Upper lobe of left lung (tissue), 6 donors: ENCODE data around the gene AFTPH. TPM values are rescaled to one million over a fixed set of nuclear protein-coding genes. Genes with fewer than 3 reads are reported as not detected.

Experiments used
- ATAC-seq, 2 donors: fragments of 200-7000 bp; cut with Tn5 transposase; one replicate each; pipeline ENCODE4 v1.9.1; 2022; ENCODE audit warnings: mild to moderate bottlenecking in 2 of 2, moderate library complexity in 2 of 2; ENCODE audit not compliant: low FRiP score in 2 of 2
- DNase-seq, 2 donors: peaks; one replicate each; pipeline ENCODE4 v3.0.0-alpha.2; 2019 to 2020
- H3K27ac ChIP-seq, 4 donors: fragments of 200-600 bp; sonication (generic); one replicate each; pipeline ENCODE4 v1.5.1; 2016 to 2019
- H3K27me3 ChIP-seq, 4 donors: fragments of 200-600 bp; sonication (generic); one replicate each; pipeline ENCODE4 v1.5.1; 2017 to 2019
- H3K36me3 ChIP-seq, 4 donors: fragments of 200-600 bp; sonication (generic); one replicate each; pipeline ENCODE4 v1.5.1; 2016 to 2019
- H3K4me1 ChIP-seq, 4 donors: fragments of 200-600 bp; sonication (generic); one replicate each; pipeline ENCODE4 v1.5.1; 2018 to 2019
- H3K4me3 ChIP-seq, 4 donors: fragments of 200-600 bp; sonication (generic); one replicate each; pipeline ENCODE4 v1.5.1; 2017 to 2019; ENCODE audit warnings: mild to moderate bottlenecking in 2 of 4, moderate library complexity in 1 of 4
- H3K9me3 ChIP-seq, 4 donors: fragments of 200-600 bp; sonication (generic); one replicate each; pipeline ENCODE4 v1.5.1; 2018 to 2019
- EP300 ChIP-seq, 4 donors: sonication (generic); formaldehyde crosslinking; IDR thresholded peaks; one replicate each; pipeline ENCODE4 v1.5.1; 2017; ENCODE audit warnings: antibody characterized with exemption in 4 of 4, control low read depth in 2 of 4
- POLR2A ChIP-seq, 4 donors: fragments of 450-650 bp; IDR thresholded peaks; one replicate each; pipeline ENCODE4 v1.5.1; 2016 to 2017; ENCODE audit warnings: antibody characterized with exemption in 4 of 4, mild to moderate bottlenecking in 2 of 4
- POLR2AphosphoS5 ChIP-seq, 2 donors: sonication (generic); formaldehyde crosslinking; IDR thresholded peaks; one replicate each; pipeline ENCODE4 v1.5.1; 2017; ENCODE audit warnings: antibody characterized with exemption in 2 of 2
- WGBS, 2 donors: methylation state at CpG; one replicate each; pipeline ENCODE4 v1.1.5; 2017 to 2018; 5-methylcytosine and 5-hydroxymethylcytosine counted together
- total RNA-seq, 6 donors: library from RNA; depleted of rRNA in 4 of 6; stranded (reverse); fragments of >200 nt in 4 of 6; gene quantifications; one replicate each; pipeline versions ENCODE4 v1.1.0 to v1.2.1, GENCODE V29; 2016 to 2021
- TF ChIP-seq, protein P1 (sequence below), 6 experiments: fragments of 450-650 bp in 4 of 6; fragments of 200-600 bp in 2 of 6; sonication (generic) in 2 of 6; IDR thresholded peaks; one replicate each; pipeline ENCODE4 v1.5.1; 2016 to 2019; ENCODE audit warnings: antibody characterized with exemption in 6 of 6
- donor health status: DM: no; HTN: no; CAD: no; lungs with moderate emphysema.
- donor health status: DM: no; HTN: yes; CAD: no; lungs with severe emphysema.

AFTPH gene
- total RNA-seq, 6 donors from 2014 or later = 21.5 to 72.9 (median 35.4) TPM

DNA sequence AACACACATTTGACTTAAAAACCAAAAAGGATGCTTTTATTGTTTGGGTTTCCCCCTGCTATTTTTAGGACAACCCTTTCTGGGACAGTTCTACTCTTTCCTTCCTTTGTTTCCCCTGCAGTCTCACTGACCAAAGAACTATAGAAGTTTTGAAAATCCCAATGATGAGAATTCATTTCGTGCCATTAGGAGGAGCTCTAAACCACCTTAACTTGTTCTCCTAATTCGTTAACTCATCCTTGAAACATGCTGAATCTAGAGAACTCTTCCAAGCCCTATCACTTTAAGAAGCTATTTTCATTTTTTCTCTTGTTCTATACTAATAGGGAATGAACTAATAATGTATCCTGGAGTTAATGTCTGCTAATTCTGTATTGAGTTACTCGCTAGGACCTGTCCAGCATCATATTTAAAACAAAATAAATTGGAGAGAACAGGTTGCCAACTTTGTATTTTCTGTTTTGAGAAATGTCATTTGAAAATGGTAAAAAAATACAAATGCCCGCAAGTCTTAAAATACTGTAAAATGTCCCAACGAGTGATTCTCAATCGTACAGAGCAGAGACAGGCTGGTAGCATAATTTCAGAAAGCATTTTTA, 62.9 kb downstream of the AFTPH start:
- Histone ChIP-seq H3K9me3 (no peaks in the 10 kb centered on the region), H3K36me3 (peaks cover under 1 to 70% (median 21%) of the 10 kb centered on the region in 4 donors), H3K27ac (no peak overlapping the region), H3K4me1 (peaks cover 0 to 6% (median 0%) of the 10 kb centered on the region in 4 donors), H3K27me3 (no peaks in the 10 kb centered on the region), H3K4me3 (no peak overlapping the region)
- TF ChIP-seq, protein P1, sequence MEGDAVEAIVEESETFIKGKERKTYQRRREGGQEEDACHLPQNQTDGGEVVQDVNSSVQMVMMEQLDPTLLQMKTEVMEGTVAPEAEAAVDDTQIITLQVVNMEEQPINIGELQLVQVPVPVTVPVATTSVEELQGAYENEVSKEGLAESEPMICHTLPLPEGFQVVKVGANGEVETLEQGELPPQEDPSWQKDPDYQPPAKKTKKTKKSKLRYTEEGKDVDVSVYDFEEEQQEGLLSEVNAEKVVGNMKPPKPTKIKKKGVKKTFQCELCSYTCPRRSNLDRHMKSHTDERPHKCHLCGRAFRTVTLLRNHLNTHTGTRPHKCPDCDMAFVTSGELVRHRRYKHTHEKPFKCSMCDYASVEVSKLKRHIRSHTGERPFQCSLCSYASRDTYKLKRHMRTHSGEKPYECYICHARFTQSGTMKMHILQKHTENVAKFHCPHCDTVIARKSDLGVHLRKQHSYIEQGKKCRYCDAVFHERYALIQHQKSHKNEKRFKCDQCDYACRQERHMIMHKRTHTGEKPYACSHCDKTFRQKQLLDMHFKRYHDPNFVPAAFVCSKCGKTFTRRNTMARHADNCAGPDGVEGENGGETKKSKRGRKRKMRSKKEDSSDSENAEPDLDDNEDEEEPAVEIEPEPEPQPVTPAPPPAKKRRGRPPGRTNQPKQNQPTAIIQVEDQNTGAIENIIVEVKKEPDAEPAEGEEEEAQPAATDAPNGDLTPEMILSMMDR (IDR thresholded peaks at IDR 0.05) = peak; percentile 28 to 58 (median 45)
- no peak for TF ChIP-seq POLR2A (IDR thresholded peaks at IDR 0.05)
- 58 to 65% methylated on average over 6 of the region's 6 CpGs for WGBS, 2 donors
- DNase-seq (no peak), ATAC-seq (peak in 1 of 2 donors; percentile 83)

DNA sequence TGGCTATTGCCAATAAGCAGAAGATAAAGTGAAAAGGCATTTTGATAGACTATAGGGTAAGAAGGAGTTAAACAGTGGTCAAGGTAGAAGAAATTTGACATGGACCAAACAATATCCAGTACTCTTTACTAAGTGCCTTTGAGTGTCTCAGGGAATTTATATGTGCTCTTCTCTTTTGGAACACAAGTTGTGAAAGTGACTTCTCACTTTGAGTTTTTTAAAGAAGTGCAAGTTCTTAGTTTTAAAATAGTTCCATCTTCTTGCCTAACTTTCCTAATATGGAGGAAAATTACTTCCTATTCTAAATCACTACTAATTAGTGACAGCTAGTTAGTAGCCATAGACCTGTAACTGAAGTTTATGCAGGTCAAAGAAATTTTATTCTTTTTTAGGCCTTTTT, 63.4 kb downstream of the AFTPH start:
- Histone ChIP-seq H3K4me1 (peaks cover 0 to 6% (median 0%) of the 10 kb centered on the region in 4 donors), H3K27ac (no peak overlapping the region), H3K4me3 (no peak overlapping the region), H3K9me3 (no peaks in the 10 kb centered on the region), H3K36me3 (peaks cover 6 to 71% (median 24%) of the 10 kb centered on the region in 4 donors), H3K27me3 (no peaks in the 10 kb centered on the region)
- ATAC-seq (no peak), DNase-seq (no peak)
- TF ChIP-seq EP300 (IDR thresholded peaks at IDR 0.05) = no peak
- no peak for TF ChIP-seq POLR2AphosphoS5 (IDR thresholded peaks at IDR 0.05)
- TF ChIP-seq, protein P1 (IDR thresholded peaks at IDR 0.05) = no peak
- TF ChIP-seq POLR2A (IDR thresholded peaks at IDR 0.05) = no peak

DNA sequence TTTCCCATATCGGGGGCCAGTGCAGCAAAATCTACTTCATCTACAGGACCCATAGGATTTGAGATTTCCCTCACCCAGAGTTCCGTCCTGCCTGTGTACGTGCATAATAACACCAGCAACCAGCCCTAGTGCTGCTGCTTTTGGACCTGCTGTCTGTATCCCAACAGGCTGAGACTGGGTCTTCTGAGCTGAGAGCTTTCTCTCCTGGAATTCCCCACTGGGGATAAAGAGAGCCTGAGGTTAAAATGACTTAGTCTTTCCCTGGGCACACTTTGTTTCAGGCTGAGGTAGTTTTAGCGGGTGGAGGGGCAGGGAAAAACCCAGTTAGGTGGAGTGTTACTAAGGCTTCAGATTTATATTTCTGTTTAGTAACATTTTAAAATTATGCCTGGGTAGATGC, 67.1 kb downstream of the AFTPH start:
- H3K4me1 ChIP-seq = peaks cover 0 to 6% (median 0%) of the 10 kb centered on the region in 4 donors
- no peak for ATAC-seq
- no peak overlapping the region for H3K27ac ChIP-seq
- H3K4me3 ChIP-seq = no peak overlapping the region
- no peaks in the 10 kb centered on the region for H3K9me3 ChIP-seq
- WGBS, 2 donors = 92% methylated on average over 4 of the region's 4 CpGs
- DNase-seq = no peak
- H3K36me3 ChIP-seq = peaks cover 6 to 59% (median 18%) of the 10 kb centered on the region in 4 donors
- H3K27me3 ChIP-seq = no peaks in the 10 kb centered on the region
- TF ChIP-seq EP300 (IDR thresholded peaks at IDR 0.05) (no peak), POLR2AphosphoS5 (IDR thresholded peaks at IDR 0.05) (no peak)

DNA sequence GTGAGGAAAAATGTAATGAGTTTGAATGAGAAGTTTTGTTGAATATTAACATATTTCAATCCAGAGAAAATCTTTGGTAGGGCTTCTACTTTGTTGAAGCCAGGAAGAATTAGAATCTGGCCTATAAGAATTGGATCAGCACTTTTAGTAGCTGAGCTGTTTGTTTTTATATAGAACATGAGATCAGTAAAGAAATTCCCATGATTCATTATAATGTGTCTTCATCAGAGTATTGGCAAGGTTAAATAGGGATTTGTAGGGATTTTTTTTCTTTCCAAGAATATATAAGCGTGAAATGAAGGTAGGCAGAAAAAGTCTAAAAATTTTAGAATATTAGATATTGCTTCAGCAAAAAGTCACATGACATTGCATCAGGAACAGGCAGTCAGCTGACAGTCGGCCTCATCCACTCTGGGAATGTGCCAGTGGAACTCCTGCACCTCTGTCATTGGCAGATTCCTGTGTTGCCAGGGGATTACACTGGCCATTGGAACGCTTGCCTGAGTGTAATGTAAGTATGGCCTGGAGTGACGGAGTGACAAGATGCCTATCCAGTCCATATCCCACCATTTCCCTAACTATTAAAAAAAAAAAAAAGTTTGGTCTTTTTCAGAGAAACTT, 69.0 kb downstream of the AFTPH start:
- 73 to 81% methylated on average over 4 of the region's 4 CpGs for WGBS, 2 donors
- ATAC-seq = no peak
- H3K9me3 ChIP-seq = no peaks in the 10 kb centered on the region
- H3K27ac ChIP-seq = no peak overlapping the region
- no peaks in the 10 kb centered on the region for H3K4me1 ChIP-seq
- peaks cover 6 to 44% (median 18%) of the 10 kb centered on the region in 4 donors for H3K36me3 ChIP-seq
- no peaks in the 10 kb centered on the region for H3K27me3 ChIP-seq
- no peak for TF ChIP-seq POLR2A (IDR thresholded peaks at IDR 0.05)
- TF ChIP-seq, protein P1 (IDR thresholded peaks at IDR 0.05) = no peak
- no peak for TF ChIP-seq EP300 (IDR thresholded peaks at IDR 0.05)
- TF ChIP-seq POLR2AphosphoS5 (IDR thresholded peaks at IDR 0.05) = no peak
- H3K4me3 ChIP-seq = no peak overlapping the region
- no peak for DNase-seq

DNA sequence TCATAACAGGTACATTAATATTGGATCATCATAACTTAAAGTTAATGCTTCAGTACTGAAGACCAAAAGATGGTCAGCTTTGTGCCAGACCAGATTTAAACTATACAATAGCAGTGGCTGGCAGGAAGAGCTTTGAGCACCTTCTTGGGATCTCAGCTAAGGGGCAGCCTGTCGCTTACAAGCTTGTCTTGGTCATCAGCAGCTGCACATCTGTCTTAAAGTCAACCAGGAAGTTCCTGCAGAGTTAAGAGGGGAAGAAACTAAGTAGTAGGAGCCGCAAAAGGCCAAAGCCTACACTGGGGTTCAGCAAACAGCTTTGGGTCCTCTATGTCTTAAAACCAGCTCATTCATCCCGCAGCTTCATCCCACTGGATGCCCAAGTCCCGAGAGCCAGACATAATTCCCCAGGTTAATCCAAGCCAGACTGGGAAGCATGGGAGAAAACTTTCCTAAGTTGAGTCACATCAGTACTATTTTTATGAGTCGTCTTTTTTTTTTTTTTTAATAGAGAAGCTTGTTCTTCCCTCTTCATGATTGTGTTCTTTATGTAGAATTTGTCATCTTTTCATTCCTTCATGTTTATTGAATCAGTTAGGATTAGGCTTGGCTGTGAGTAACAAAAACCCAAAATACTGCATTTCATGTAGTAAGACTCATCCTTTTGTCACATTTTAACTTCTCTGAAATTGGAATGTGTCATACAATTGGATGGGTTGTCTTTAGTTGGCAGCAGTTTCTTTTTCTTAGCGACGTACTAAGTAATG, 70.3 kb downstream of the AFTPH start:
- Histone ChIP-seq H3K27ac (no peak overlapping the region), H3K27me3 (no peaks in the 10 kb centered on the region), H3K9me3 (no peaks in the 10 kb centered on the region), H3K4me3 (no peak overlapping the region), H3K4me1 (peaks cover 0 to under 1% (median 0%) of the 10 kb centered on the region in 4 donors), H3K36me3 (peaks cover 6 to 31% (median 16%) of the 10 kb centered on the region in 4 donors)
- ATAC-seq = peak in 1 of 2 donors; percentile 28
- 89% methylated on average over 7 of the region's 7 CpGs for WGBS, 2 donors
- TF ChIP-seq POLR2A (IDR thresholded peaks at IDR 0.05) (no peak), EP300 (IDR thresholded peaks at IDR 0.05) (no peak), POLR2AphosphoS5 (IDR thresholded peaks at IDR 0.05) (no peak)
- TF ChIP-seq, protein P1 (IDR thresholded peaks at IDR 0.05) = no peak
- no peak for DNase-seq
